T-helper 2 cell (primary cell): ENCODE results near the gene TBXA2R.

ENCODE experiments used
- DNase-seq, 5 experiments: peaks; one replicate each; pipeline versions ENCODE4 v3.0.0 to v3.0.0-alpha.2; 2012 to 2022

The TBXA2R gene

GRCh38 chr19:3618811-3619630, 12.3 kb upstream of the TBXA2R start:
- no peak for DNase-seq

- peak in 3 of 5 experiments; percentile 35 to 40 (median 35) for DNase-seq
These were observed 11.6 kb upstream of the TBXA2R start for GRCh38 chr19:3618144-3618810.

- no peak for DNase-seq
These were observed 10.8 kb upstream of the TBXA2R start for GRCh38 chr19:3617463-3617862.

GRCh38 chr19:3615524-3616135, 9.0 kb upstream of the TBXA2R start:
- DNase-seq, result no peak

- DNase-seq, result no peak
These were observed 8.3 kb upstream of the TBXA2R start for GRCh38 chr19:3614858-3615505.

GRCh38 chr19:3613818-3614661, 7.4 kb upstream of the TBXA2R start:
- DNase-seq, result no peak

- no peak for DNase-seq
These were observed 6.4 kb upstream of the TBXA2R start for GRCh38 chr19:3612901-3613741.

- no peak for DNase-seq
These were observed 5.7 kb upstream of the TBXA2R start for GRCh38 chr19:3612330-3612729.

GRCh38 chr19:3611841-3612240, 5.2 kb upstream of the TBXA2R start:
- no peak for DNase-seq

GRCh38 chr19:3610745-3611717, 4.4 kb upstream of the TBXA2R start:
- DNase-seq, result no peak

GRCh38 chr19:3609779-3610719, 3.4 kb upstream of the TBXA2R start:
- DNase-seq, result no peak

- no peak for DNase-seq
These were observed 2.2 kb upstream of the TBXA2R start for GRCh38 chr19:3608750-3609322.

GRCh38 chr19:3608079-3608641, 1.5 kb upstream of the TBXA2R start:
- no peak for DNase-seq

- DNase-seq, result no peak
These were observed 816 bp upstream of the TBXA2R start for GRCh38 chr19:3607303-3608078.

- no peak for DNase-seq
These were observed 443 bp downstream of the TBXA2R start for GRCh38 chr19:3606174-3606689.

- no peak for DNase-seq
These were observed 905 bp downstream of the TBXA2R start for GRCh38 chr19:3605770-3606169.

GRCh38 chr19:3605361-3605760, 1.3 kb downstream of the TBXA2R start:
- no peak for DNase-seq
